AG20443 (cell line): ENCODE data around the gene DIRAS3.
"Not testable (repeated sequence)": the region's sequence is repeated elsewhere in the genome, so short reads cannot be mapped to it uniquely, and the experiment has no call there.

Experiments used
- DNase-seq: peaks from one replicate; pipeline ENCODE4 v3.0.0; 2012; ENCODE audit warnings: low spot score, mixed read lengths

Gene DIRAS3, protein sequence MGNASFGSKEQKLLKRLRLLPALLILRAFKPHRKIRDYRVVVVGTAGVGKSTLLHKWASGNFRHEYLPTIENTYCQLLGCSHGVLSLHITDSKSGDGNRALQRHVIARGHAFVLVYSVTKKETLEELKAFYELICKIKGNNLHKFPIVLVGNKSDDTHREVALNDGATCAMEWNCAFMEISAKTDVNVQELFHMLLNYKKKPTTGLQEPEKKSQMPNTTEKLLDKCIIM

DNA sequence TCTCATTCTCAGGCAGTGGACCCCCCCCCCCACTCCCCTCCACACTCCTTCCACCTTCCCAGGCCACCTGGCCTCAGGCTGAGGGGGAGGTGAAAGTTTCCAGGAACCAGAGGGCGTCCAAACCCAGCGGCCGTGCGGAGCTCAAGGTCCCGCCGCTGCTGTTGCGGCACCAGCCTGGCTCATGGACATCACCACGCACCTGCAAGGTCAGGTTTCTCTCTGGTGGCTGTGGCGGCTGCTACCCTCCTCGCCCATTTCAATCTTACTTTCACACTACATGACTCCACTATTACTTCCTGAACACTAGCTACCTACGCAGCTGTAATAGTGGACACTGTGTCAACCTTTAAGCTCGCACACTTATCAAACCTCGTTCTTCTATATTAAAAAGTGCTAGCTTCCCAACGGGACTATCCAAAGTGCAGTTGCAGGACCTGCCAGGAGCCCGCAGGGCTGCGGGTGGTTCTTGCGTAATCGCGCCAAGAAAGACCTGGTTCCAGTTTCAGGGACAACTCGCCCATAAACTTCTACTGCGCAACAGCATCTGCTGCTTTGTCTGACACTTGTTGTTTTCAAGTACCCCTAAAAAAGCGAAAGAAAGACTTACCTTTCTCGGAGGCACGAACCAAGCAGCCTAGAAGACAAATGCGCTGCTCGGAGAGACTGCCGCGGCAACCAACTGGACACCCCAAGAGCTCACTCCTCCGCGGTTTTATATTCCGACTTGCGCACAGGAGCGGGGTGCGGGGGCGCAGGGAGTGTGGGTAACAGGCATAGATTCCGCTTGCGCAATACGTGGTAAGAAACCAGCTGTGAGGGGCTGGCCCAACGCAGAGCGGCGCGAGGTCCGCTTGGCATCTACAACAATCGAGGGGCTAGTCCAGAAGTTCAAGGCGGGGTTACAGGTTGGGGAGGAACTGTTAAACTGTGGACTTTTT lies at the start of gene DIRAS3:
Gene DIRAS3, minus strand, starts transcription at position 687 of the 938 bp plus-strand sequence. CDS start 3,330 bp downstream, outside the sequence.
- peak; percentile 37 for DNase-seq

DNA sequence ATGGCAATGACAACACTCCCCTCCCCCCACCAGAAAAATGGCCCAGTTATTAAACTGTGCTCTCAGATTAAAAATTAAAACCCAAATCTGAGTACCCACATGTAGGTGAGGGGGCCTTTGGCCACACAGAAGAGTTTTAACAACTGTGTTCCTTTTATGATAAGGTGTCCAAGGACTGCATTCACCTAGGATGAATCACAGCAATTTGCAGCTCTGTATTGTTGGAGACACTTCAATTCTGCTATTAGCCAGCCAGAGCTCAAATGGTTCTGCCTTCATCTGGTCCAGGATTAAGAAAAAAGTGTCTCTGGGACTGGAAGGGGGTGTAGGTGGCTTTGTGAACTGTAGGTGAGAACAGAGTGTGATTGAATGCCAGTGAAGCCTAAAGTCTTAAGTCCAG lies 43.3 kb upstream of the DIRAS3 start:
- DNase-seq: peak; percentile 29

DNA sequence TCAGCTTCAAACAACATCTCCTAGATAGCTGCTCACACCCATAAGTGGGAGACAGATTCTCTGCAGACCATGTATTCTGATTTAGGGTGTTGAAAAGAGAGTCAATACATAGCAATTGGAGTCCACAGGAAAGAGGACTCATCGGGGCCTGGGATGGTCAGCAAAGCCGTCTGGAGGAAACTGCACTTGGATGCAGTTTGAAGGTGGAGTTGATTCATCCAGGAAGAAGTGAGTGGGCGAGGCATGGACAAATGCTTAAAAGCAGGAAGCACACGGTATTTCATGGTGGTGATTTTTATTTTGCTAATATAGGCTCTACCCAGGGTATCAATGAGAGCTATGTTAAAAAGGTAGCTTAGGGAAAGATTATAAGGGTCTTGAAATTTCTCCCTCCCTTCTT lies 36.8 kb upstream of the DIRAS3 start:
- no peak for DNase-seq

DNA sequence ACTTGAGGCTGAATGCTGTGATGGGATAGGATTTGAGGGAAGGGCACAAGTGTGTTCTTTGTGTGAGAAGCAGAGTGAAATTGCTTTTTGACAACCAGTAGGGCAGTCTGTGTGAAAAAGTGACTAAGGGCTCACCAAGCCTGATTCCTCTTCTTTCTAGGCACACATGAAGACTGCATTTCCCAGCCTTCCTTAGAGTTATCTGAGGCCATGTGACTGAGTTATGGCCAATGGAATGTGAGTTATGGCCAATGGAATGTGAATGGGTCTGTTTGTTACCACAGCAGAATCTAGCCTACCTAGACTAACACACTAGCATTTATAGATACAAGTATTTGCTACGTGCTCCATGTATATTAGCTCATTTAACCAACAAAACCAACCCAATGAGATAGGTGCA lies 35.3 kb upstream of the DIRAS3 start:
- no peak for DNase-seq

DNA sequence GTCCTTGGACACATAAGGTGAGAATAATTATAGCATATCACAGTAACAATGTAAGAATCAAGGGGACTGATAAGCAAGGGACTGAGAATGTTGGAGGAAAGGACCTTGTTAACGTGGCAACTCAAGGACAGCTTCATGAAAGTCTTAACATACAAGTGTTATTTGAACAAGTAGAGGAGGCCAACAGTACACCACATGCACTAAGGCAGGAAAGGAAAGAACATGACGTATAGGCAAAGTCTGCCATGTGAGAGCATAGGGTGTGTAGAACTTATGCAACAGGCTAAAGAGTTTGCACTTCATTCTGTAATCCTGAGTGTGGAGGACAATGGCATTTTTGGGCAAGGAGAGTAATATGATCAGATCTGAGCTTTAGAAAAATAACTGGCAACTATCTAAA lies 33.3 kb upstream of the DIRAS3 start:
- DNase-seq: no peak

DNA sequence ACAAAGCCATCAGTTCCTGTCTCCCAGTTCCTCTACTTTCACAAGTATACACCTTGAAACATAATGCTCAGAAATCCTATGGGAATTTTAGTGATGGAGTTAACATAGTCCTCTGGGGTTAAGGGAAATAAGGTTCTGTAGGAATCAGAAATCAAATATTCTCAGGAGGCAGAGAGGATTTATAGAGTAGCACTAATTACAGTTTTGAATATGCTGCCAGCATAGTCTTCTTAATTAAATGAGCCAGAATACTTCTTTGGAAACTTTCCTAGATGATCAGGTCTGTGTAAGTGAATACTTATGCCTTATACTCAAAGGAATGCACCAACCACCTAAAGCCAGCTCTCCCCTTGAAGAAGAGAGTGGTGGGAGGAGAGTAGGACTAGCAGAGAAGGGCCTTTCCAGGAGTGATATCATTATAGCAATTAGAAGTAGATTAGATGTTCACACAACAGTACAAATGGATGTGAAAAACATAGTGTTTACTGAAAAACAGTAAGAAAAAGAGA lies 31.4 kb upstream of the DIRAS3 start:
- no peak for DNase-seq

DNA sequence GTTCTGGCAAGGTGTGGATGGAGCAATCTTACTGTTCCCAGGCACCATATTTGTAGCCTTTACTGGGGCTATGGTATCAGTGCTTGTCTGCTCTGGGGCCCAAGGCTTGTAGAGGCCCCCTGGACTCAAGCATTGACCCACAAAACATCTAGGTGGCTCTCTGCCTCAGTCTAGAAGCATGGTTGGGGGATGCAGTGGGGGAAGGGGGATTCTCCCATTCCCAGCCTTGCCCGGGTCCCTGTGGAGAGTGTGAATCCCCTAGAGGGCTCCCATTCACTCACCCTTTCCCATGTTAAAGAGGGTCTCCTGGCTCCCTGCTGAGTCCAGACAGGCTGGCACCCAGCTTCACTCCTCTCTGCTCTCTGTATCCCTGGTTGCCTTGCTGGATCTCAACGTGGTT lies 28.2 kb upstream of the DIRAS3 start:
- no peak for DNase-seq

DNA sequence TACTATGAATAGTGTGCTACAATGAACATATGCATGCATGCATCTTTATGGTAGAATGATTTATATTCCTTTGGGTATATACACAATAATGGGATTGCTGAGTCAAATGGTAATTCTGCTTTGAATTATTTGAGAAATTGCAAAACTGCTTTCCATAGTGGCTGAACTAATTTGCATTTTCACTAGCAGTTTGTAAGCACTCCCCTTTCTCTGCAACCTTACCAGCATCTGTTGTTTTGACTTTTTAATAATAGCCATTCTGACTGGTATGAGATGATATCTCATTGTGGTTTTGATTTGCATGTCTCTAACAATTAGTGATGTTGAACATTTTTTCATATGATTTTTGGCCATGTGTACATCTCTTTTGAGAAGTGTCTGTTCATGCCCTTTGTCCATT lies 24.0 kb upstream of the DIRAS3 start:
- DNase-seq: no peak

DNA sequence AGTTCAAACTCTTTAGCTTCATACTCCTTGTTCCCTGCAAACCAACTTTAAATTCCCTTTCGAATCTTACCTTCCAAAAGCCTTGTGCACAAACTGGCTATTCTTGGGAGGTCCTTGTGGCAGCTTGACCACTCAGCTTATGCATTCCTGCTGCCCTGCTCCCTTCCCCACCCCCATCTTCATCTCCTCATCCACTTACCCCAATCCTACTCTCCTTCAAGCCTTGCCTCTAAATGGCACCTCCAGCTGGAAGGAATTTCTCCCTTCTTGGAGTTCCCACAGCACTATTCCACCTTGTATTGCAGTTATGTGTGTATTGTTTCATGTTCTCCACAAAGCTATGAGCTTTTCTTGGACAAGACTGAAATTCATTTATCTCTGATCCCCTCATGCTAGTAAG lies 15.3 kb upstream of the DIRAS3 start:
- no peak for DNase-seq

DNA sequence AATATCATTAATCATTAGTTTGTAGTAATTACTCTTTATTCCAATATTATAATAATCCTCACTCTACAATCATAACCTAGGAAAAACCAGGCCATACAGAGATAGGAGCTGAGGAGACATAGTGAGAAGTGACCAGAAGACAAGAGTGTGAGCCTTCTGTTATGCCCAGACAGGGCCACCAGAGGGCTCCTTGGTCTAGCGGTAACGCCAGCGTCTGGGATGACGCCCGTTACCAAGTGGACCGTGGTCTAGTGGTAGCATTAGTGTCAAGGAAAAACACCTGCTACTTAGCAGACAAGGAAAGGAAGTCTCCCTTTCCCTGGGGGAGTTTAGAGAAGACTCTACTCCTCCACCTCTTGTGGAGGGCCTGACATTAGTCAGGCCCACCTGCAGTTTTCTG lies 7.6 kb upstream of the DIRAS3 start:
- DNase-seq: not testable (repeated sequence)

DNA sequence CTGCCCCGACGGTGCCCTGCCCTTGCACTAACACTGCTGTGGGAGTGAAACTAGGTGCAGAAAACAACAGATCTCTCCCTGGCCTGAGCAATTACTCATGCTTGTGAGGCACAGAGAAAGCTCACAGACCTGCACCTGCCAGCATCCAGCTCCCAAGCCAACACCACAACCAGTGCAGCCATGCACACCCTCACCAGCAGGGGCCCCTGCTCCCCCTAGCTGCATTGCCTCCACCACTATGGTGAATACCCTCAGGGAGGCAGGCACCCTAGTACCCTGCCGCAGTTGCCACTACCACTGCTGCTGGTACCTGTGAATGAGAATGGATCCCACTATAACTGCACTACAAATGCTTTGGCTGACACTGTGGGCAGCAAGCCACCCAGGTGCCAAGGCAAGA lies 7.1 kb upstream of the DIRAS3 start:
- no peak for DNase-seq

DNA sequence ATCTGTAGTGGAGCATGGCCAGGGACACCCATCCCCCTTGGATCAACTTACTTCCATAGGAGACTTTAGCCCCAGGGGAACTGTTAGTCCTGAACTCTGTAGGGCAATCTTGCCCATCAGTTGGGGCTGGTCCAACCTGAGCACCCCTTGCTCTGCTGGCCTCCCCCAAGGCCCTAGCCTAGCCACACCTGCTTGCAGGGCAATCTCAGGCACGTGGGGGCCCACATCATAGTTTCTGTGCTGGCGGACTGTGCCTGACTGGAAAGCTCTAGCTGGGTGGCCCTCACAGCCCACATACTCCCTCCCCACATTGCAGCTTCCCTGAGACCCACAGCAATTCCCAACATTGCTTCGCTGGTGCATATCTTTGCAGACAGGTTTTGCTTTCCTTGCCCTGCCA lies 6.6 kb upstream of the DIRAS3 start:
- no peak for DNase-seq

DNA sequence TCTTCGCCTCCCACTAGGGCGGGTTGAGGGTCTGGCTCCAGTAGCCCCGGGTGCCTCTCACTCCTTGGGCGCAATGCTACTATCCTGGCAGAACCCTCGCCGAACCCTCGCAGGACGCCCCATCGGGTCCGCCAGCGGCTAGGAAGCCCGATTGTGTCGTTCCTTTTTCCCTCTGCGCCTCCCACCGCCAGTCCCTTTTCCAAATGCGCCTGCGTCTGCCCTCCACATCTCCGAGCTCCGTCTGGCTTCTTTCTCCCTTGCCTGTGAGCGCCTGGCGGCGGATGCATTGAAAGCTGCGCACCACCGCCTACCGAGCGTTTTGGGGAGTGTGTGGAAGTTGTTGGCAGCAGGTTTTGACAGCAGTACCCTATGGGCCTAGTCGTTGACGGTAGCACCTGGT lies 1.0 kb upstream of the DIRAS3 start:
- DNase-seq: peak; percentile 71

DNA sequence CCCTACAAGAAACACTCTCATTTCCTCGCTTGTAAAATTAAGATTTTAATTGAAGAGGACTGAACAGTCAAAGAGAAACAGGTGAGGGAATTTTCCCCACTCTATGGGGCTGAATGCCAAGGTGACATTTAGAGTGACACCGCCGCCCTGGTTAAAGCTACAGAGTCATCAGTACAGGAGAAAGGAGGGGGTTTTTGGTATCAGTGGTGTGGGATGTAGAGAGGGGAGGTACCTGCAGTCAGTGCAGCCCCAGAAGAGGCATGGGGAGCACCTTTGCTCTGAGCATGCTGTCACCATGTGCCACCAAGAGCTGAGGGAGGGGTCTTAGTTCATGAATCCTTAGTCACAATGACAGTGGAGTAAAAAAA lies 2.8 kb downstream of the DIRAS3 start:
- DNase-seq: no peak

DNA sequence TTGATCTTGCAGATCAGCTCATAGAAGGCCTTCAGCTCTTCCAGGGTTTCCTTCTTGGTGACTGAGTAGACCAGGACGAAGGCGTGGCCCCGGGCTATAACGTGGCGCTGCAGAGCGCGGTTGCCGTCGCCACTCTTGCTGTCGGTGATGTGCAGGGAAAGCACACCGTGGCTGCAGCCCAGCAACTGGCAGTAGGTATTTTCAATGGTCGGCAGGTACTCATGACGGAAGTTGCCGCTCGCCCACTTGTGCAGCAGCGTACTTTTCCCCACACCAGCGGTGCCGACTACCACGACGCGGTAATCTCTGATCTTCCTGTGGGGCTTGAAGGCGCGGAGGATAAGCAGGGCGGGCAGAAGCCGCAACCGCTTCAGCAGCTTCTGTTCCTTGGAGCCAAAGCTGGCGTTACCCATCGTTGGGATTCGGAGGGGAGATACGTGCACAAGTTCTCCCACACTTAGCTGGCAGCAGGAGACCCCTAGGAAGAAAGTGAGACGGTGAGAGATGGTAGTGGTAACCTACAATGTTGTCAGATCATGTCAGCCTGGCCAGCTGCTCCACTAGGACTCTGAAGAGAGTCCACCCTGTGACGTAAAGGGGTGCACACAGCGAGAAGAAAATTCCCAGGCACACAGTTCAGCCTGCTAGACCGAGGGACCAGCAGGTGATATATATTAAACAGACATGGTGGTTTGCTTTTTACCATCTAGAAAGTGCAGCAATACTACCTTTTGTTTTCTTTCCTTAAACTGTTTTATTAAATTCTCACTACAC lies 3.4 kb downstream of the DIRAS3 start:
- DNase-seq: no peak

DNA sequence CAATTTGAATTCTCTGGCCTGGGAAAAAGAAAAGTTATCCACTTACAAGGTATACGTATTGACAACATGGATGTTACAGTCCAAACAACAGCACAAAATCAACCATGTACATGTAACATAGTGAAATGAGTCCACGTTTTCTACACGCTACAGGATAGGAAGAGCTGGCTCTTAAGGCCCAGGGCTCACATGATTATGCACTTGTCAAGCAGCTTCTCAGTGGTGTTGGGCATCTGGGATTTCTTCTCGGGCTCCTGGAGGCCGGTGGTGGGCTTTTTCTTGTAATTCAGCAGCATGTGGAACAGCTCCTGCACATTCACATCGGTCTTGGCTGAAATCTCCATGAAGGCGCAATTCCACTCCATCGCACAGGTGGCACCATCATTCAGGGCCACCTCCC lies 4.0 kb downstream of the DIRAS3 start:
- no peak for DNase-seq

DNA sequence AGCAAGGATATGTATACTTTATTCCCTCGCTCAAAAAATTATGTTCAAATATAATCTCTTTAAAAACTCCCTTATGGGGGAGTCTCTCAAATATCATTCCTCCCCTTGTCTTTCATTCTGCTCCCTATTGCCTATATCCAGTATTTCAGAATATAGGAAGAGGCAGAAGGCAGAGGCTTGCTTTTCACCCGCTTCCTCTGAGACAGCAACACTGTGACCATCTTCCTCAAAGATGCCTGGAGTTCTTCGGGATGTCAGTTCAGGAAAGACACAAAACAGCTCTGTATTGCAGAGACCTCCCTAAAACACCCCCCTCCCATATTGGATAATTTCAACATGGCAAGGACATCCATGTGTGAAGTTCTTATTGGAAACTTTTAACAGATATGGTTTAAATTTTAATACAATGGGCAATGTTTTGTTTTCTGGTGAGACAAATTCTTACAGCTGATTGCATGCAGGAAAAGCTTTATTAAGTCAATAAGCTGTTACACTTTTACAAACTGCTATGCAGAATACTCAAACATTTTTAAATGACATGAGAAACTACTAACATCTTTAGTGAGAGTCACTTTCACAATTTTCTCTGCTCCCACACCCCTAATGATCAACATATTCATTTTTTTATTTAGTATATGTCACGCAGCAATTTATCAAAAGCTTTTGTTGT lies 4.8 kb downstream of the DIRAS3 start:
- no peak for DNase-seq

DNA sequence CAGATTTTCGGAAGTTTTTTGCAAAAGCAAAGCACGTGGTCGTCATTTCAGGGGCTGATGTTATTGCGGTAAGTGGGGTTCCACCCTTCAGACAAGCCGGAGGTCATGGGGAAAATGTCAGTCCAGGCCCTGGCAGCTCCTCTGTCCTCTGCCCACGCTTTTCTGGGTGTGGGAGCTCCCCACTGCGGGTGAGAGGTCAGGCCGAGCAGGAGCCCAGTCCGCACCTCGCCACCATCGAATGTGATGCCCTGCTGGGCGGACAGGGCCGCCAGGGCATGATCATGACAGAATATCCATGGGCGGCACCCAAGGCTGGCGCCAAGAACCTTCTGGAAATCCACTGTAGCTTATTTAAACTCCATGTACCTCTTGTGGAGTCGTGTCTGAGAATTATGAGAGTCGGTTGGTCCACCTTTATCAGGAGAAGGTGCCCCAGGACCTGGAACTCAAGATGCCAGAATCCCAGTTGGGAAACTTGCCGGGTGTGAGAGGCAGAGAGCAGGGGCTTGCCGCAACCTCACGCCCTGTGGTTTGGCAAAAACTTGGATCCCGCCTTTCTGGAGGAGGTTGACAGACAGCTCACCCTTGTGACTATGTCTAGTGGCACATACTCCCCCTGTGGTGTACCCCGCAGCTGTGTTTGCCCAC lies 6.9 kb downstream of the DIRAS3 start:
- no peak for DNase-seq

DNA sequence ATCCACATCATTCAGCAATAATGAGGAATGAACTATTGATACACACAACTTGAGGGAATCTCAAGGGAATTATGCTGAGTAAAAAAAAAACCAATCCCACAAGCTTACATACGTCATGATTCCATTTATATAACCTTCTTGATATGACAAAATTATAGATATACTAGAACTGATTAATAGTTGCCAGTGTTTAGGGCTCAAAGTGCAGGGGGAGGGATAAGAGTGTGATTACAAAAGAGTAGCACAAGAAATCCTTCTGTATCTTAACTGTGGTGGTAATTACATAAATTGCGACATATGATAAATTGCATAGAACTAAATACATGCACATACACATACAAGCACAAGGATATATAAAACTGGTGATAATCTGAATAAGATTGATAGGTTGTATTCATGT lies 13.5 kb downstream of the DIRAS3 start:
- no peak for DNase-seq

DNA sequence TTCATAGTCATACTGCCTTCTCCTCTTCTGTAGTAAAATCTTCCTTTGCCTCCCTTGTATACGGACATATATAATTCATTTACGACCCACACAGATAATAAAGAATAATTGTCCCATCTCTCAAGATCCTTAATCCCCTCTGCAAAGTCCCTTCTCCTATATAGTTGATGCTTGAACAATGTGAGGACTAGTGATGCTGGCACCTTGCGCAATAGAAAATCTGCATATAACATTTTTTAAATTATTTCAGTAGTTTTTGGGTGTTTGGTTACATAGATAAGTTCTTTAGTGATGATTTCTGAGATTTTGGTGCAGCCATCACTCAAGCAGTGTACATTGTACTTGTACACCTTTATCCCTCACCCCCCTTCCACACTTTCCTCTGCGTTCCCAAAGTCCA lies 21.0 kb downstream of the DIRAS3 start:
- no peak for DNase-seq

DNA sequence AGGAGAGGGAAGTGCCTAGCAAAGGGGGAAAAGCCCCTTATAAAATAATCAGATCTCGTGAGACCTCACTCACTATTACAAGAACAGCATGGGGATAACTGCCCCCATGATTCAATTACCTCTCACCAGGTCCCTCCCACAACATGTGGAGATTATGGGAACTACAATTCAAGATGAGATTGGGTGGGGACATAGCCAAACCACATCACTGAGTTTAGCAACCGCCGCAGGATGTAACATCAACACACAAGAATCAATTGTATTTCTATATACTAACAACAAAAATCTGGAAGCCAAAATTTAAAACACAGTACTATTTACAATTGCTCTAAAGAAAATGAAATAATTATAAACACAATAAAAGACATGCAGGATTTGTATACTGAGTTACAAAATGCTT lies 21.9 kb downstream of the DIRAS3 start:
- no peak for DNase-seq
